GM12874 (cell line): ENCODE measurements around the gene ZNF777.

ENCODE experiments used
- TF ChIP-seq, protein P1 (sequence below): IDR thresholded peaks from 2 replicates; pipeline ENCODE4 v1.5.1; 2011; ENCODE audit warnings: low read depth, mild to moderate bottlenecking, control low read depth, low read length, moderate library complexity; ENCODE audit not compliant: insufficient read depth

Gene ZNF777

GRCh38 chr7:149475121-149476045, 14.5 kb upstream of the ZNF777 start:
- TF ChIP-seq, protein P1, sequence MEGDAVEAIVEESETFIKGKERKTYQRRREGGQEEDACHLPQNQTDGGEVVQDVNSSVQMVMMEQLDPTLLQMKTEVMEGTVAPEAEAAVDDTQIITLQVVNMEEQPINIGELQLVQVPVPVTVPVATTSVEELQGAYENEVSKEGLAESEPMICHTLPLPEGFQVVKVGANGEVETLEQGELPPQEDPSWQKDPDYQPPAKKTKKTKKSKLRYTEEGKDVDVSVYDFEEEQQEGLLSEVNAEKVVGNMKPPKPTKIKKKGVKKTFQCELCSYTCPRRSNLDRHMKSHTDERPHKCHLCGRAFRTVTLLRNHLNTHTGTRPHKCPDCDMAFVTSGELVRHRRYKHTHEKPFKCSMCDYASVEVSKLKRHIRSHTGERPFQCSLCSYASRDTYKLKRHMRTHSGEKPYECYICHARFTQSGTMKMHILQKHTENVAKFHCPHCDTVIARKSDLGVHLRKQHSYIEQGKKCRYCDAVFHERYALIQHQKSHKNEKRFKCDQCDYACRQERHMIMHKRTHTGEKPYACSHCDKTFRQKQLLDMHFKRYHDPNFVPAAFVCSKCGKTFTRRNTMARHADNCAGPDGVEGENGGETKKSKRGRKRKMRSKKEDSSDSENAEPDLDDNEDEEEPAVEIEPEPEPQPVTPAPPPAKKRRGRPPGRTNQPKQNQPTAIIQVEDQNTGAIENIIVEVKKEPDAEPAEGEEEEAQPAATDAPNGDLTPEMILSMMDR, result no peak

GRCh38 chr7:149474309-149475120, 13.7 kb upstream of the ZNF777 start:
- TF ChIP-seq, protein P1, result peak; percentile 14; the same call in 1 of the 2 replicates

GRCh38 chr7:149473251-149473650, 12.4 kb upstream of the ZNF777 start:
- TF ChIP-seq, protein P1, result no peak

DNA sequence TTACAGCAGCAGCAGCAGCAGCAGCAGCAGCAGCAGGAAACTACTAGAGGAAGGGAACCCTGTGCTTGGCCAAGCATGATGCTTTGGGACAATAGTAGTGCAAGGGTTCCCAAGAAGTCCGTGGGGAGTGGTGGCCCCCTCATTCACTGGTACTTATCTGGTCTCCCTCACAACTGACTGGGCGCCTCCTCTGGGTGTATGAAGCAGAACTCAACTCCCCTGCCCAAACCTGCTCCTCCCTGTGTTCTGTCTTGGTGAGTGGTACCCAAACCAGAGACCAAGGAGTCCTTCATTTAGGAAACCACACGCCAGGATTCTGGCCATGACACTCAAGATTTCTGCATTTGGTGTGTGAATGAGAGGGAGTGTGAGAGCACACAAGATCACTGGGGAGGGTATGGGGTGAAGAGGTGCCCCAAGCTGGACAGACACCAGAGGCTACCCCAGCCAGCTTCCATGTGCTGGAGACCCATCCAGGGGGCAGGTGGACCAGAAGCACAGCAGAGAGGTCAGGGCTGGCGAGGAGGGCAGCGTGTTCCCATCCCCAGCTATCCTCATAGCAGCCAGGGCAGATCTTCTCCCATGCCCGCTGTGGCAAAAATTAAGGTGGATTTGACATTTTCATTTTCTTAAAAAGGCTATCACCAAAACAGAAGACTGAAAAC, 10.6 kb upstream of the ZNF777 start:
- TF ChIP-seq, protein P1, result no peak

DNA sequence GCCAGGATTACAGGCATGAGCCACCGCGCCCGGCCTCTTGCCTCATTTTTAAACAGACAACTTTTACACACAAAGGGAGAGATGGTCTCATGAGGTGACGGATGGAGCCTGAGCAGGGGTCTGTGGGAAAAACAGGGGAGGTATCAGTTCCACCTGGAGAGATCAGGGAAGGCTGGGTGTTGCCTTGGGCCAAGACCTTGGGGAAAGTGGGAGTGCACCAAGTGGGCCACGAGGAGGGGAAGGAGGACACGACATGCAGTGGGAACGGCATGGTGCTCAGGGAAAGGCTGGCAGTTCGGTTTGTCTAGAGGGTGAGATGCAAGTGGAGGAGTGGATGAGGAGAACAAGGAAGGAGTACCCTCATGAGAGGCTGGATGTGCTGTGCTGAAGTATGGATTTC, 8.9 kb upstream of the ZNF777 start:
- TF ChIP-seq, protein P1, result no peak

DNA sequence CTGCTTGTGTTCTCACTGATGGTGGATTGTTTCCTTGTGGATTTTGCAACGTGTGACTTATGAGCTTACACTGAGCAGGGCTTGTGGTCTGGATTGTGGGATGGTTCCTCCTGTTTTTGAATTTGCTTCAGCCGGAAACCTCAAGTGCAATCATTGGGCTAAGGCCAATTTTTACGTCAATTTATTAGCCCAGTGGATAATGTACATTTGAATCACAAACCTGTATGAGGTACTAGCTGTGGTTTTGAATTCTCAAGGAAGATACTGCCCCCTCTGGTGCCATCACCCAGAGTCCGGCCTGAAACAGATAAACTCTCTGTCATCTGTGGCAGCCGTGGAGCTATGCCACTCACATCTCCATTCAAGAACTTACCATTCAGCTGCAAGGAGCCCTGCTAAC, 7.3 kb upstream of the ZNF777 start:
- TF ChIP-seq, protein P1, result no peak
